Endometrial microvascular endothelial cells (primary cell): ENCODE results near the gene ZNHIT6. TPM values are rescaled to one million over a fixed set of nuclear protein-coding genes. Genes with fewer than 3 reads are reported as not detected.

ENCODE experiments used
- in situ Hi-C: cut with HindIII; loops from 2 replicates; pipeline ENCODE4 v1.10.0; 2017; ENCODE audit warnings: low sequenced_read_pairs, low pct_unique_long_range_greater_than_20kb; ENCODE audit errors: inconsistent ontology term
- total RNA-seq: library from RNA; depleted of rRNA; stranded (reverse); fragments of >200 nt; gene quantifications from one replicate; pipeline ENCODE4 v1.2.3, GENCODE V29; 2015; ENCODE audit errors: inconsistent ontology term

Gene ZNHIT6
- total RNA-seq, 1 donor from 2014 or later = 15.1 TPM

GRCh38 chr1:85604298-85604997, 103.8 kb downstream of the ZNHIT6 start:
- in situ Hi-C loops = no loop called here

GRCh38 chr1:85603086-85603880, 105.0 kb downstream of the ZNHIT6 start:
- in situ Hi-C loops = no loop called here

- in situ Hi-C loops = no loop called here
These were observed 105.7 kb downstream of the ZNHIT6 start for GRCh38 chr1:85602571-85602970.

DNA sequence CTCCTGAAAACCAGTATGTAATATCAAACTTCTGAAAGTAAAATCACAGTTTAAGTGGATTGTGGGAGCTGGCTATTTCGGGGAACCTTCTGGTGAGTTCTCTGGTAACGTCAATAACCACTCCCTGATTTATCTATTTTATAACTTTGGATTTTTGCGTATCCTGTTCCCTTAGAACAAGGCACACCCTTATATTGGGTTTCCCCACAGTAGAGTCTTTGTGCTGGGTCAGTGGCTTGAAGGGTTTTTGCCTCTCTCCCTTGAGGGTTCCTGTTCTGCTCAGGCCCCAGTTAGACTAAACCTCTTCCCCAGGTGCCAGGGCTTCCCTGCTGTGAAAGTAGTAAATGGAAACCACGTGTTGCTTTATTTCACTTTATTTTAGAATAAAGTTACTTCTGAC, 106.3 kb downstream of the ZNHIT6 start:
- in situ Hi-C loops = no loop called here

- in situ Hi-C loops = no loop called here
These were observed 108.6 kb downstream of the ZNHIT6 start for GRCh38 chr1:85599681-85600080.

Other genes with a start within 250 kb of the ZNHIT6 start
- 50.8 TPM for gene DDAH1, start 243.3 kb downstream of the ZNHIT6 start, total RNA-seq
- 233 TPM for gene CCN1, start 127.7 kb downstream of the ZNHIT6 start, total RNA-seq